Measurements from ENCODE around the gene PPP1R2.

DNA sequence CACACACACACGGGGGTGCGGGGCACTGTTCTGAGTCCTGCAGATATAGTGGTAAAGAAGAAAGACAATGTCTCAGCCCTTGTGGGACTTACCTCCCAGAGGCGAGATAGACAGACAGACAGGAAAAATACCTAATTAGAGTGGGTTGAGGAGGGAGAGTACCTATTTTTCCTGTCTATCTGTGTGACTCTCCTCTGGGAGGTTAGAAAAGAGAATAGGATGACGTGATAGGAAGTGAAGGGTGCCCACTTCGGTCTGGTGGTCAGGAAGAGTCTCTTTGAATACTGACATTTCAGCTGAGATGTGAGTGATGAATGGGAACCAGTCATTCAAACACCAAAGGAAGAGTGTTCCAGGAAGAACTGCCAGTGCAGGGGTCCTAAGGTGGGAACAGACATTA is 44.7 kb upstream of the PPP1R2 start:
- TF ChIP-seq SMC3 (IDR thresholded peaks at IDR 0.05; ENCODE audit: low read depth, low read length) (no peak), MXI1 (IDR thresholded peaks at IDR 0.05; ENCODE audit: low read depth, low read length) (no peak), EP300 (IDR thresholded peaks at IDR 0.05; ENCODE audit: borderline replicate concordance in 1 of 2, low read depth in 1 of 2, low read length in 1 of 2) (no peak), TCF12 (IDR thresholded peaks at IDR 0.05) (no peak)

Measured in SK-N-SH (cell line).